ENCODE data around the gene RNGTT. TPM values are rescaled to one million over a fixed set of nuclear protein-coding genes. Genes with fewer than 3 reads are reported as not detected.
A peak's percentile ranks its signal among the peaks of the same experiment; 100 is the strongest.

Gene RNGTT
- polyA plus RNA-seq, 1 donor: 10.1 TPM

DNA sequence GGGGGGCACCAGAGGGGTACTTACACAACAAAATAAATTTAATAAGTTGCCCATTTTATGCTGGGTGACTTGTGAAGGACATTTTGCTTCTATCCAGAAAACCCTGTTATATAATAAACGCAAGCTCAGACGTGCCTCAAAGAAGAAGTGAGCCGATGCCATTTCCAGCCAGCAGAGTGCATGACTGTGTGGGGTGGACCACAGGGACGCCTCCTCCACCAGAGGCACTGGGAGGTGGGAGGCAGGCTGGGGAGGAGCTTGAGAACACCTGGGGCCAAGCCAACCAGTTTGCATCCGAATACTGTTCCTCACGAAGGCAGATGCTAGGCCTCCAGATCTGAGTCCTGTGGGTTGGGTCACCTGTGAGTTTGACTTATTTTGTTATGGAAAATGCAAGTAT, 363.8 kb downstream of the RNGTT start:
- DNase-seq (ENCODE audit: low read depth): no peak

DNA sequence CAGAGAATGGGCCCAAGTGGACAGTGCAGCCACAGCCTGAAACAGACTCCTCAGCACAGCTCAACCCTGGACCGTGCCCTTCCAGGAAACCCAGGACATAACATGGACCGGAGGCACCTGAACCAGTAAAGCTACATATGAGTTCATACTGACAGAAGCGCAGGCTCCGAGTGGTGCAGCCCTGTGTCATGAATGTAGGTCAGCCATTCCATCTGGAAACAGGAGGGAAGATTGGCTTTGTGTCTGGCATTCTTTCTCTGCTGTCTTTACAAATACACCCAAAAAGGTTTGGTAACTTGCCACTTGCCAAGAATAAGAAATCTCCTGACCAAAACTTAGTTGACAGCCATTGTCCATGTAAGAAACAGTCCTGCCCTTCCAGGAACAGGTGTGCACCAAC, 366.6 kb downstream of the RNGTT start:
- no peak for DNase-seq (ENCODE audit: low read depth)

DNA sequence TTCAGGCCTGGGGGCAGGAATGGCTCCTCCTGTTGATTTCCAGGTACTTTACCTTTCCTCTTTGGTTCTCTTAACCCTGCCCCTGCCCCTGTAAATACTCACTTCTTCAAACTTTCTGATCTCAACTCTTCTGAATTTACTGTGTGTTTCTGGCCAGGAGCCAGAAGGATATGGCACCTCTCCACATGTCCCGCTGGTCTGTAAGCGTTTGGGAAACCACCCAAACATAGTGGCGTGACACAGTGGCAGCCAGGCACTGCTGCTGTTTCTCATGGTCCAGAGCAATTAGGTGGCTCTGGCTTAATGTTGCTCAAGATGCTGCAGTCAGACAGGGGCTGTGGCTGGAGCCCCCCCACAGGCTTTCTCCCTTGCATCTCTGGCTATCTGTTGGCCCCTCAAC, 374.5 kb downstream of the RNGTT start:
- DNase-seq (ENCODE audit: low read depth): no peak

DNA sequence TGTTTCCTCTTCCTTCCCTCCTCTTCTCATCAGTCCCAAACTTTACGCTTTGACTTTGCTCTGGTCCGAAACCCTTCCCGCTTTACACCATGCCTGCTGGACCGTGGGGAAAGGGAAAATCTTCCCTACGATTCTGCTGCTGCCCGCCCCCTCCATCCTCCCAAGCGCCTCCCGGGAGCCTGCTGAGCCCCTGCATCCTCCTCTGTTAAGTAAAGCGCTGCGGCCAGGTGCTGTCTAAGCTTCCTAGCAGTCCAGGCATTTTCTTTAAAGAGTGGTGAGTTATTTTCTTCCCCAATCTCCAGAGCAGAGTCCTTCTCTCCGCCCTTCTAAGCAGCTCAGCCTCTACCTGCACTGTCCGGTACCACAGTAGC, 376.3 kb downstream of the RNGTT start:
- no peak for DNase-seq (ENCODE audit: low read depth)

DNA sequence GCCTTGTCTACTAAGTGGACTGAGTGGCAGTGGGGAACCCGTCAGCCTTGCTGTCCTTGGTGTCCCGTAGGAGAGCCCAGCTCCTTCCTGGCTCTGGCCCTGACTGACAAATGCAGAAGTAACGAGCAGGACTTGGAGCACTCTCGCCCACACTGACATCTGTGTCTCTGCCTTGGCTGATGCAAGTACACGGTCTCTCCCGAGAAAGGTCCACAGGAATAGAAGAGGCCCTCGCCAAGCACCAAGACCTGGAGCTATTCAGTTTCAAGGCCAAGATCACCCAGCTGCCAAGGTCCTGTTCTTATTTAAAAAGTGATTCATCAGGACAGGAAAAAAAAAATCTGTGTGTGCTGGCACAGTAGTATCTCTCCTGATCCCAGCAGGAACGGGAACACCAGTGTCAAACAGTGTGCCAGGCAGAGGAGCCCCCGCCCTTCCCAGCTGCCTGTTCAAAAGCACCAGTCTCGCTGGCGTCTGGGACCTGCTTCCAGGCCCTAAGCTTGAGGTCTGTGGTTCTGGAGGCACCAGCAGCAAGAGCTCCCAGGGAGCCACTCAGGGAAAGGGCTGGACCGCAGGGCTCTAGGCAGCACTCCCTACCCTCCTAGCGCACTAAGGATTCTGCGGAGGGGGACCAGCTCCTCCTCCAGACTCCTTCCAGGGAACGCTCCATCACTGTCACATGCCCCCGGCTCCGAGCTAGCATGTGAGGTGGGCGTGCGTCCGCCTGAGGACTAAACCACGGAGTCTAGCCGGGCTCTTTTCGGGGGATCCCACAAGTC, 376.9 kb downstream of the RNGTT start:
- no peak for DNase-seq (ENCODE audit: low read depth)

DNA sequence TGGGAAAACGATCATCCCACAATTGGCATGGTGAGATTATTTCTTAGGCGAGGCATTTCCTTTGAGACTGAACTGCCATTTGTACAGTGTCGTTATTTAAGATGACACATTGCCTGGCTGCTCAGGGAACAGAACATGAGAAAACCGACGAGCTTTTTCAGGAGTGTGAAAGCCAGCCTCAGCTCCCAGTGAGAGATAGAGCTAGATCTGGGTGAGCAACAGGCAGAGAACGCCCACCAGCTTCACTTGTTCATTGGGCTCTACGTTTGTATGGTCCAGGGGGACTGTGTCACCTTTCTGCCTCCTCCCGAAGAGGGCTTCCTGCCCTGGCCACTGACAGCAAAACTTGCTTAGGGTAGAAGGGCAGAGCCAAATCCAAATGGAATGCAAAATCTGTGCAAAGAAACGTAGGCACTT, 378.1 kb downstream of the RNGTT start:
- DNase-seq (ENCODE audit: low read depth): no peak

DNA sequence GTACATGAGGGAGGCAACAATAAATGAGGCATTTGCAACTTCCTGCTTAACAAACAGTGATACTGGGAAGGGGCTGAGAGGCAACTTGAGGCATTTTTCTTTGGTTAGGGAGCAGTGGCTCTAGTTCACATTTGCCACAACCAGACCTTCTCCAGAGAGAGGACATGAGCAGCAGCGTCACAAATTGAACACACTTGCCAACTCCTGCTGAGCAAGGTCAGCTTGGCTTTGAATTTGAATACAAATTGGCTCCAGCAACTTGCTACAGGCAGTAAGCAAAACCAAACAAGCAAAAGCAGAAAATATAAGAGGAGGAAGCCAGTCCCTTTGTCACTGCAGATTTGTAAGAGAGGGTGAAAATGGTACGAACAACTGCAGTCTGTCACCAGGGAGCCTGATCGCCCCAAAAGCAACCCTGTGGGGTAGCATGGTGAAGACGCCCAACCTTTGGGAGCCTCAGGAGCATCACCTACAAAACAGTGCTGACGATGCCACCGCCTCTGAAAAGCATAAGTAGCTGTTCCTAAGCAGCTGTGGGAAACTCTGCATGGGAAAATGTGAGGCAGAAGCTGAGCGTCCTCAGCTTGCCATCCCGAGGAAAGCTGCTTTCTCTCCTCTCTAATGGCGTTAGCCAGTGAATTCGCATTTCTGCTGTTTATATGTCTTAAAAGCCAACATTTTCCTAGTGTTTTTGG, 378.7 kb downstream of the RNGTT start:
- DNase-seq (ENCODE audit: low read depth): no peak

DNA sequence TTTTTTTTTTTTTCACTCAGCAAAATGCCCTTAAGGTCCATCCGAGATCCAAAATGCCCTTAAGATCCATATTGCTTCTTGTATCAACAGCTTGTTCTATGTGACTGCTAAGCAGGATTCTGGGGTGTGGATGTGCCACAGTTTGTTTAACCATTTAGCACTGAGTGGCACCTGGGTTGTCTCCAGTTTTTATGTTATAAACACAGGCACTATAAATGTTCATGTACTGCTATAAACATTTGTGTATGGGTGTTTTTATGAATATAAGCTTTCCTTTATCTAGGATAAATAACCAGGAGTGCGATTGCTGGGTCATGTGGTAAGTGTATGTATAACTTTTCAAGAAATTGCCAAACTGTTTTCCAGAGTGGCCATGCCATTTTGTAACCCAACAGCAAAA, 386.0 kb downstream of the RNGTT start:
- no peak for DNase-seq (ENCODE audit: low read depth)

DNA sequence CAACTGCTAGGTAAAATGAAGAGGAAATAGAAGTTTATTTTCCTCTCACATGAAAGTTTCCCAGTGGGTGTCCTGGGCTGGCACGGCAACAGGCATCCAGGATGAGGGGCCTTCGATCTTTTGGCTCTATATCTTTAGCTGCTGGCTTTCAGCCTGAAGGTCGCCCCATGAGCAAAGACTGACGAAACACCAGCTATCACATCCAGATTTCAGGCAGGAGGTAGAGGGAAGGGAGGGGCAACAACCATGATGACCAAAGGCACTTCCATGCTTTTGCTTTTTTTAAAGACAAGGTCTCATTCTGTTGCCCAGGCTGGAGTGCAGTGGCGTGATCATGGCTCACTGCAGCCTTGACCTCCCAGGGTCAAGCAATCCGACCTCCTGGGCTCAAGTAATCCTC, 387.9 kb downstream of the RNGTT start:
- DNase-seq (ENCODE audit: low read depth): no peak

DNA sequence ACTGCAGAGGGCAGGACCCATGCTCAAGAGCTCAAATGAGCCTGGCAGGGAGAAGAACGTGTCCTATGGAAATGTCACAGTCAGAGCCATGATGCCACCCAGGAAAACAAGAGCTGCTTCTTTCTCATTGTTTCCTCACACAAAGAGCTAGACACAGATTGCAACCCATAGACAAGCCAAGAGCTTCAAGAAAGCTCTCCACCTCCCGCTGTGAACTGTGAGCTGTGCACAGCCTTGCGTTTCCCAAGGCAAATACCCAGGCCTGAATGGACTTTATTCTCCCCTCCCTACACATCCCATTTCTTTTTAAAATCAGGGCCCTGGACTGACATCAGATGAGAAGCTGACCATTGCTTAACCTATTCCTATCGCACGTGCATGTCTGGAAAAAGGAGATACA, 388.8 kb downstream of the RNGTT start:
- no peak for DNase-seq (ENCODE audit: low read depth)

DNA sequence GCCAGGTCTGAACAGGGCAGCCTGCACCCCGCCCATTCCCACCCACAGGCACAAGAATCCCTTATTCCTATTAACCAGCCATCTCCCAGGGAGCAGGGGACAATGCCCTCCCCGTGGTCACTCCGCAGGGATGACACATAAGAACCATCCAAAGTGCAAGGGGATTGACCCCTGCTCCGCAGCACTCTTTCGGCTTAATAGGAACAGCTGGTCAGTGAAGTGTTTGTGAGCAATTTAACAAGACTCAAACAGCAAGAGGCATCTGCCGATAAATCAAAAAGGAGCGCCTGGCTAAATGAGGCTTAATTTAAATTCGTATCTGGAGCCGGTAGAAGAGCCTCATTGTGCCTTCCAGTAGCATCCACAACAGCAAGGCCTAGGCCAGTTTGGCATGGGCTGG, 389.4 kb downstream of the RNGTT start:
- no peak for DNase-seq (ENCODE audit: low read depth)

DNA sequence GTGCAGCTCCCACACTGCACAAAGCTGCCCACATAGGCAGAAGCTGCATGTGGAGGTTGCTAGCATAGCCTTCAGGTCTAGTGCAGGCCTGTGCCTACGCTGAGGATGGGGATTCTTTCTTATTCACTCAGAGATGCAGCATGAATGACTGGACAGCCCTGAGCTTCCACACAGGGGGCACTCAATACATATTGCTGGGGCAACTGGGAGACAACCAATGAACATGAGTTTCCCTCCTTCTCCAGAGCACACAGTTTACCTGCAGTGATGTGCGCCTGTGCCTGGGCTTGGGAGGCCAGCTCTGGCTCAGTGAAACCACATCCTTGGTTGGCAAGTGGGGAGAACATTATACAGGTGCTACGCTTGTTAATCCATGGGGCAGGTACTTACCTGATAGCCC, 389.9 kb downstream of the RNGTT start:
- DNase-seq (ENCODE audit: low read depth): no peak

DNA sequence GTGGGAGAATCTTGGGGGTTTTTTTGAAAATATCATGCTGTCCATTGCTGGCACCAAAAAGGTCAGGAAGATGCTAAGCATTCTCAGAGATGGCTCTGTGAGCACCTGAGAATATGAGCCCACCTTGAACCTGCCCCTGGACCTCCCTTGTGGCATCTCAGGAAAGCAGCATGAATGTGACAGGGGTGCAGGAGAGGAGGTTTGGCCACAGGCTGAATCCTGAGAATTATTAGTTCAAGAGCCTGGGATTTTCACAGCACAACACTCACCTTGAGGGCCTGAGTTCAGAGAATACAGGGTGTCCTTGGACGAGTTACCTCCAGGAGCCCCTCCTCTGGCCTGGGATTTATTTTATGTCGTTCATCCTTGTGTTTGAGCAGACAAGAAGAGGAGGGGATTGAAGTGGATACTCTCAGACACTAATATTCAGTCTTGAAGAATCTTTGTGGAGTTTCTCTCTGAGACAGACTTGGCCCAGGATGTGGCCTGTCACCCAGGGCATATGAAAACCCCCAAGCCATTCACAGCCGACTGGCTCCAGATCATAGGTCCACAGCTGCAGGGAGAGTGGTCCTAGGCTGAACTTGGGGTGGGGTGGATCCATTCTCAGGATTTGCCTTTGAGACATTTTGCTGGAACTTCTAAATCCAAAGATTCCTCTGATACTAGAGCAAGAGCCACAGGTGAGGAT, 390.8 kb downstream of the RNGTT start:
- no peak for DNase-seq (ENCODE audit: low read depth)

DNA sequence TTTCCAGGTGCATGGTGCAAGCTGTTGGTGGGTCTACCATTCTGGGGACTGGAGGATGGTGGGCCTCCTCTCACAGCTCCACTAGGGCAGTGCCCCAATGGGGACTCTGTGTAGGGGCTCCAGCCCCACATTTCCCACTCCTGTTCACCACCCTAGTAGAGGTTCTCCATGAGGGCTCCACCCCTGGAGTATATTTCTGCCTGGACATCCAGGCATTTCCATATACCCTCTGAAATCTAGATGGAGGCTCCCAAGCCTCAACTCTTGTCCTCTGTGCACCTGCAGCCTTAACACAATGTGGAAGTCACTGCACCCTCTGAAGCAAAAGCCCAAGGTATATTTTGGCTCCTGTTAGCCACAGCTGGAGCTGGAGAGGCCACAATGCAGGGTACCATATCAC, 393.5 kb downstream of the RNGTT start:
- no peak for DNase-seq (ENCODE audit: low read depth)

DNA sequence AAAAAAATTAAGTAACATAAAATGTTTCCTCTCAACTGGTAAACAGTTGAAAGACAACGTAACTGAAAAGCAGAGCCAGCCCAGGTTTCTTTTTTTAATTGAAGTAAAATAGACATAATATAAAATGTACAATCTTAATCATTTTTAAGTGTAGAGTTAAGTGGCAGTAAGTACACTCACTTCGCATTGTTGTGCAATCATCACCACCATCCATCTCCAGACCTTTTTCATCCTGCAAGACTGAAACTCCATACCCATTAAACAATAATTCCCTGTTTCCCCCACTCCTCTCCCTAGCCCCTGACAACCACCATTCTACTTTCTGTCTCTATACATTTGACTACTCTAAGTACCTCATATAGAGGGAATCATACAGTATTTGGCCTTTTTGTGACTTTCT, 395.7 kb downstream of the RNGTT start:
- no peak for DNase-seq (ENCODE audit: low read depth)

DNA sequence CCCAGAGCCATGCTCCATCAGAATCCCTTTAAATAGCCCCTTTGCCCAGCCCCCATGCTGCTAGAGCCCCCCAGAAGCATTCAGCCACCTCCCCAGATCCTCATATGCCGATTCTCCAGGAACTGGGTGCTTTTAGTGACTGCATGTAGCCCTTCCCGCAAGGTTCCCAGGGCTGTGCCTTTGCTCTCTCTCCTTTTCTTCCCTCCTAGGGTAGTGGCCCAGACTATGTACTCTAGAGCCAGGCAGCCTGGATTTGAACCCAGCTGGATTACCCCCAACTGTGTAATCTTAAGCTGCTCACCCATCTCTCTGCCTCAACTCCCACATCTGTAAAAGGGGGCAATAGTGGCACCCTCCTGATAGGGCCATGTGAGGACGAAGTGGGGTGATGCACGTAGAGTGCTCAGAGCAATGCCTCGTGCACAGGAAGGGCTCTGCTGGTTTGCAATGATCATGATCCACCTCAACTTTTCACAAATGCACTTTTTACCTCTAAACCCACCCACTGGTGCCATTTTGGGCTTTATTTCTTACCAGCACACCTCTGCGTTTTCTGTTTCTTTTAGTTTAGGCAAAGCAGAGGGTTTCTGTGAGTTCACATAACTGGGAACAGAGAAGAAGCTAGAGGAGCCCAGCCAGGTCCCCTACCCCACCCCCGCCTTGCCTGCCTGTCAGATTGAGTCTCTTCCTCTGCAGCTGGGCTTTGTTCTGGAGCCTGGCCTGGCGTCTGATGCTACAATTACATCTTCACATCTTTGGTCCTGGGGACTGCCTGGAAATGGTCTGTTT, 396.5 kb downstream of the RNGTT start:
- DNase-seq (ENCODE audit: low read depth): peak; percentile 32

DNA sequence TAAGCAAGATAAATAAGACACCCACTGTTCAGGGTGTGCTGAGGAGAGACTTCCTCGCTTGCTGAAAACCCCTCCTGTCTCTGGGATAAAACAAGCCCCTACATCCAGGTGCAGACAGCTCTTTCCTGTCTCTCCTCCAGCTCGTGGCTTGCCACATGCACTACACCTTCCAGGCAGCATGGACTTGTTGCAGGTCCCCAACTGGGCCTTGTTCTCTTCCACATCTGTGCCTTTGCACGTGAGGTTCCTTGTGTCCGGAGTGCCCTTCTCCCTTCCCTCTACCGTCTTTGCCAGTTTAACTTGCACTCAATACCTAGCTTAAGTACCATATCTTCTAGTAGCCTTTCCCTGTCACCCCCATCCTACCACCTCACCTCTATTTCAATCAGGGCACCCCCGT, 397.6 kb downstream of the RNGTT start:
- DNase-seq (ENCODE audit: low read depth): no peak

DNA sequence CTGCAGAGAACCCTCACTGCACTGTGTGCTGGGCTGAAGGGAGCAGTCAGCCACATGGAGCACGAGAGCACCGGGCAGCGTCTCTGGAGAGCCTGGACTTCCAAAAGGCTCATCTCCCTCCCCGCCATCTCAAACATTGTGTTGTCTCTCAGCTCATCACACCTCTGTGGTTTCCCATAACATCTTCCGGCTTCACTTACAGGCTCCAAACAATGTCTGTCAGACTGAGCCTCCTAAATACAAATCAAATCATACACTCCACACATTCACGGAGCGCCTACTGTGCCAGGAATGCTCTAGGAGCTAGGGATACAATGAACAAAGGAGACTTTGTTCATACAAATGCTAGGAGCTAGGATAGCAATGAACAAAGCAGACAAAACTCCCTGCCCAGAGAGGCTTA, 398.0 kb downstream of the RNGTT start:
- no peak for DNase-seq (ENCODE audit: low read depth)

DNA sequence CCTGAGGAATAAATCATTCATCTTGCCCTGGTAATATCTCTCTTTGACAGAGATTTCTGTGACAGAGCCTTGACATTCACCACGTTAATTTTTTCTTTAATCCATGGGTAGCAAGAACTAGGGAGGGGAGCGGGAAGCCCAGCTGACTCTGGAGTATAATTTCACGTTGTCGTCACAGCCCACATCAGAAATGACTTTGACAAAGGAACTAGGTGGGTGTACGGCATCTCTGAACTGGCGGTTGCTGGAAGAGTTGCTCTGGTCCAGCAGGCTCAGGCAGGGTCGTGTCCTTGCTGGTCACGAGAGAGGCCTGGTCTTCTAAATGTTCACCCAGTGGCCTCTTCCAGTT, 400.2 kb downstream of the RNGTT start:
- DNase-seq (ENCODE audit: low read depth): no peak

DNA sequence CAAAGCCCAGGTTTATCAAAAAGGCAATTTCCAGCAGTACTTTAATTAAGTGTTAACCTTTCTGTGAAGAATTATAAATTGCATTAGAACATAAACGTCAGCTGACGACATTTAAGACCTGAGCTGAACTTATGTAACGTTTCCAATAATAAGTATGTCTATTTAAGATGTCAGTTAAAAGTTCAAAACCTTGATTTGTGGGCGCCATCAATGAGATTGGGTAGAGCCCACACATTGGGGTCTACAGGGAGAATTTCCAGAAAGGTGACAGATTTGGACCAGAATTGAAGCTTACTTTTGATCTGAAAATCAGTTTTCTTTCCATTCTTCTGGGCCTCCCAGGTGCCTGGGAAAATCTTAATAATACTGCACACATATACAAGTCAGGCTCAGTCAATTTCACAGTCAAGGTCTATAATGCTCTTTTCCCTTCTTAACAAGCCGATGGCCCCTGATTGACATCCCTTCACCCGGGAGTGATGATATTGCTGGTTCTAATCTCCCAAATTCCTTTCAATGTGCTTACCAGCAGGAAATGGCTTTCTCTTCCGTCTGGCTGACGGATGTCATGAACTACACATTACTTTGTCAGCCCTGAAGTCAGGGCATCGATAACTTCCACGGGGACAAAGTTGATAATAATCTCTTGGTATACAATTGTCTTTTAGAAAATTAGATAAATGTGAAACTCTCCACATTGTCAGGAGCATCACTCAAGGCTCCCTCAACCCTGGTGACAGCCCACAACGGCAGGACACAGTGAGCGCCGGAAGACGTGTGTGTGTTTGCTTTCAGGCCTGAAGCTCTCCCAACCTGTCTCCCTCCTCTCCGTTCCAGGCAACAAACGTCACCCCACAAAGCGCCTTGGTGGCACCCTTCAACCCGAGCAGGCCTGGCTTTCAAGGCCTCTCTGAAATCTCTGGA, 400.8 kb downstream of the RNGTT start:
- DNase-seq (ENCODE audit: low read depth): no peak

DNA sequence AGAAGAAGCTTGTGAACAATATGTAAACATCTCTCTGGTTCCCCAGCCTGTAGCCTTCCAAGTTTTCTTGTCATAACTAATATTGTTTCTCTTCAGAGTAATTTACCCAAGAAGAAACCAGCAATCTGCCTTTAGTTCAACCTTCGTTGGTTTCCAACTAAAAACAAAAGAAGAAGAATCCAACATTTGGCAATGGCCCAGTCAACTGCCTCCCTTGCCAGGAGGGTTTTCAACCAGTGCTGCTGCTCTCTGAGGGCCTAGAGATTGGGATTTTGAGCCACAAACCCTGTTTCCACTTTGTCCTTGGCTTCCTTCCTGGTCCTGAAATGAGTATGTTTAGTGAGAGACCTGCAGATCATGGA, 401.5 kb downstream of the RNGTT start:
- DNase-seq (ENCODE audit: low read depth): no peak
